GM12865 (cell line): Measurements from ENCODE around the gene CD22.

Experiments
- DNase-seq: peaks from one replicate; pipeline ENCODE4 v3.0.0; 2010; ENCODE audit warnings: low read depth
- H3K4me3 ChIP-seq: 2 replicates; pipeline ENCODE4 v1.5.1; 2011; ENCODE audit warnings: mild to moderate bottlenecking, low read depth, low read length, control low read depth
- CTCF ChIP-seq: IDR thresholded peaks from 2 replicates; pipeline ENCODE4 v1.5.1; 2011; ENCODE audit warnings: low read length, control low read depth, low read depth, inconsistent platforms; ENCODE audit not compliant: insufficient read depth; ENCODE audit errors: missing control alignments

Gene CD22

GRCh38 chr19:35395382-35396199, 66.6 kb downstream of the CD22 start:
- TF ChIP-seq CTCF = no peak
- H3K4me3 ChIP-seq = no peak overlapping the region
- DNase-seq = no peak

GRCh38 chr19:35396240-35396885, 67.4 kb downstream of the CD22 start:
- TF ChIP-seq CTCF = no peak

More at GRCh38 chr19:35396240-35396885, 67.4 kb downstream of the CD22 start:
- H3K4me3 ChIP-seq = no peak overlapping the region
- DNase-seq = no peak
